ENCODE measurements around the gene ZKSCAN1.

DNA sequence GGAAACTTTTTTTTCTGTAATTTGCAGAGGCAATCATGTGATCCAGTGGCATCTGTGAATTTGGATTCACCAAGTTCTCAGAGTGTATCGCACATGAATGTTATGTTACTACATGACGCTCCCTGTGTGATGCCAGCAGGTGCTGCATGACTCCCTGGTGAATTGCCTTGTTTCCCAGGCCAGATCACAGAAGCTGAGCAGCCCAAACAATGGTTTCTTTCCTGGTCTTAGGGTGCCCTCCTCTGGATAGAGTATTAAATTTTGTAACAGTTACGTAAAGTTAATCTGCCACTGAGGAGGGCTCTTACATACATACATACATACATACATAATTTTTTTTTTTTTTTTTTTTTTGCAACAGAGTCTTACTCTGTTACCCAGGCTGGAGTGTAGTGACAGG is 37.8 kb downstream of the ZKSCAN1 start:
- TF ChIP-seq CTCF (IDR thresholded peaks at IDR 0.05): no peak
- TF ChIP-seq POLR2A (IDR thresholded peaks at IDR 0.05): no peak
